GM19438 (cell line): ENCODE measurements around the gene CHTF18.

ENCODE experiments used
- ATAC-seq: cut with Tn5 transposase; IDR thresholded peaks from one replicate; pipeline ENCODE4 v1.9.1; 2021; ENCODE audit warnings: low read depth; ENCODE audit not compliant: unreplicated experiment

Gene CHTF18

DNA sequence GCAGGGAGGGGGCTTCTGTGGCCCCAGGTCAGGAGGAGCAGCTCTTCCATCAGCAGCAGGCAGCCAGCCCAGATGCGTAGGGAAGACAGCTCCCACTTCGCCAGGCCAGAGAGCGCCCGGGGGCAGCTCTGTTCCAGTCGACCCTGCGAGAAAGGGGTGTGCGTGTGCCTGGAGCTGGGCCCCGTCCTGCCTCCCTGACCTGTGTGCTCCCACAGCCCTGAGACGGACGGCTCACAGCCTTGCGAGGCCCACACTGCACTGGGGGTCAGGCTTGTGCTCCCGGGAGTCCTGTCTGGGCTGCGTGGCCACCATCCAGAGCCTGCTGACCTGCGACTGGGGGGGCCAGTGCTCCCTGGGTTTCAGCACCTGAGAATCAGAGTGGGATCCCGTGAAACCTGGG is 28.4 kb upstream of the CHTF18 start:
- ATAC-seq = no peak

DNA sequence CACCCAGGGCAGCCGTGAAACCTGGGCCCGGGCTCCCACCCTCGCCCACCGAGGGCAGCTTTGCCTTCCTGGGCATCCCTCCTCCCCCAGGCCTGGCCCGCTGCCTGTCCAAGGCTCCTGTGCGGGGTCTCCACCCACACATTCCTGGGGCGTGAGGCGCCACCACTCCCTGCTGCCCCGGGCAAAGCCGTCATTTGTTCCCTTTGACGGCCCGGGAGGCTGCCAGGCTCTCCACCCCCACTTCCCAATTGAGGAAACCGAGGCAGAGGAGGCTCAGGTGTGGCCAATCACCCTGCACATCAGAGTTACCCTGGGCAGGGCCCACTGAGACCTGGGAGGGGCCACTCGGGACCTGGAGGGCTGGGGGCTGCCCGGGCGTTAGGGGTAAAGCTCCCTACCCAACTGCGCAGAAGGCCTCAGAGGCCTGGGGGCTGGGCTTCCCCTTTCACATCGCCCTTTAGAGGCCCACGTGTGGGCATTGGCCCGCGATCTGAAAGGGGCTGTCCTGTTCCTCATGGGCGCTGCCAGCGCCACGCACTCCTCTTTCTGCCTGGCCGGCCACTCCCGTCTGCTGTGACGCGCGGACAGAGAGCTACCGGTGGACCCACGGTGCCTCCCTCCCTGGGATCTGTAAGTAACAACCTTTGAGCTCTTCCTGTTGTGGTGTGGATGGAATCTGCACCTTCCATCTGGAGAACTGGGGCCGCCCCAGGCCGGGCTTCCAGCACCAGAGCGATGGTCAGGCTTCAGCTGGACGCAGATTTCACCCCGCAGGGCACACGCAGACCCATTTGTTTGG is 27.7 kb upstream of the CHTF18 start, which contains the start of gene MSLN:
TSS of gene MSLN (plus strand) at position 190 of the 799 bp plus-strand sequence. CDS start 1,947 bp downstream, outside the sequence.
- no peak for ATAC-seq

DNA sequence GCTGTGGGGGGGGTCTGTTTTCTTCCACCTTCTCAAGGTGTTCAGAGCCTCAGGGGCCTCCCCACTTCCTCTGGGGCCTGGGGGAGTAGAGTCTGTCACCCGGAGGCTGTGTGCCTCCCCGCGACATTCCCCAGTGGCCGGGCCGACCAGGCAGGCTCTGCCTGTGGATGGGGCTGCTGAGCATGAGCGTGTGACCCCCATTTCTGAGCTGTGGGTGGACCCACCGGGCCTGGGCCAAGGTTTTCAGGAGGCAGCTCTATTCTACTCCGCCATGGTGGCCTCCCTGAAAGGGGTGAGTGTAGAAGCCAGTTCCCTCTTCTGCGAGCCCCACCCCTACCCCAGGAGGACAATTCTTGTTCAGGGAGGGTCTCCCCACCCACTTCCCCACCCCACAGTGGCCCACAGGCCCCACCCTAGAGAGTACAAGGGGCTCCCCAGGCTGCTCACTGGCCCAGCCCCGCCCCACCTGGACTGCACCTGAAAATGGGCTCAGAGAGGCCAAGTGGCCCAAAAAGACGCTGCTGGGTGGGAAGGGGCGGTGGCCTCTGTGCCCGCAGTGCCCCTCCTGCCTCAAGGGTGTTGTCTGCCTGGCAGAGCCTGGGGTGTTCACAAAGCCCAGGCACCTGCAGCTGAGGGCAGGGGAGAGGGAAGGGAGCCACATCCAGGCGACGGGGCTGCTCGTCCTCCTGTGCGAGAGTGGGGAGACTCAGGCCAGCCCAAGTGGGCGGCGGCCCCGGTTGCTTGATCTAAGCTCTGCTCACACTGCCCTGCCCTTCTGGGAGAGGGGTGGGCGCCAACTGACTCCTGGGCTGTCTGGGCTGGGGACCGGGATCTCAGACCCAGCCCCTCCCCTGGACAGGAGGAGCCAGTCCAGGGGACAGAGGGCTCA is 26.6 kb upstream of the CHTF18 start:
- no peak for ATAC-seq

DNA sequence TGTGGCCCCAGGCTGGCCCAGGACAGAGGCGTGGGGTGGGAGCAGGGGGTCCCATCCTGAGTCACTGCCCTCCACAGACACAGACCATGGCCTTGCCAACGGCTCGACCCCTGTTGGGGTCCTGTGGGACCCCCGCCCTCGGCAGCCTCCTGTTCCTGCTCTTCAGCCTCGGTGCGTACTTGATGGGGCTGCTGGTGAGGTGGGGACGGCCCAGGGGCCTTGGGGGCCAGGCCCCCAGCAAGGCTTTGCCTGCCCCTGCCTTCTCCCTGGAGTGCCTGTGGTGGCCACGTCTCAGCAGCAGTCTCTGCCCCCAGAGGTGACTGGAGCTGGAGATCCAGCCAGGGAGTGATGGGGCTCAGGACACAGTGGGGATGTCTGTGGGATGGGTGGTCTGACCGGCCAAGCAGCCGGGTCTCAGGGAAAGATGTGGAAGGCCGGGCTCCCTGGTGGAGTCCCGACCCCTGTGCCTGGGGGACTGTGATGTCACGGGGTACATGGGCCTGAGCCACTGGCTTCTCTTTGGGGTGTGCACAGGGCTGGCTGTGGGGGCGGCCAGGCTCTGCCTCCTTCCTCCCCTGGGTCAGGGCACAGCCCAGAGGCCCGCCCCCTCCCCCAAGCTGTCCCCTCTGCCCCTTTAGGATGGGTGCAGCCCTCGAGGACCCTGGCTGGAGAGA is 25.7 kb upstream of the CHTF18 start:
- ATAC-seq = no peak

DNA sequence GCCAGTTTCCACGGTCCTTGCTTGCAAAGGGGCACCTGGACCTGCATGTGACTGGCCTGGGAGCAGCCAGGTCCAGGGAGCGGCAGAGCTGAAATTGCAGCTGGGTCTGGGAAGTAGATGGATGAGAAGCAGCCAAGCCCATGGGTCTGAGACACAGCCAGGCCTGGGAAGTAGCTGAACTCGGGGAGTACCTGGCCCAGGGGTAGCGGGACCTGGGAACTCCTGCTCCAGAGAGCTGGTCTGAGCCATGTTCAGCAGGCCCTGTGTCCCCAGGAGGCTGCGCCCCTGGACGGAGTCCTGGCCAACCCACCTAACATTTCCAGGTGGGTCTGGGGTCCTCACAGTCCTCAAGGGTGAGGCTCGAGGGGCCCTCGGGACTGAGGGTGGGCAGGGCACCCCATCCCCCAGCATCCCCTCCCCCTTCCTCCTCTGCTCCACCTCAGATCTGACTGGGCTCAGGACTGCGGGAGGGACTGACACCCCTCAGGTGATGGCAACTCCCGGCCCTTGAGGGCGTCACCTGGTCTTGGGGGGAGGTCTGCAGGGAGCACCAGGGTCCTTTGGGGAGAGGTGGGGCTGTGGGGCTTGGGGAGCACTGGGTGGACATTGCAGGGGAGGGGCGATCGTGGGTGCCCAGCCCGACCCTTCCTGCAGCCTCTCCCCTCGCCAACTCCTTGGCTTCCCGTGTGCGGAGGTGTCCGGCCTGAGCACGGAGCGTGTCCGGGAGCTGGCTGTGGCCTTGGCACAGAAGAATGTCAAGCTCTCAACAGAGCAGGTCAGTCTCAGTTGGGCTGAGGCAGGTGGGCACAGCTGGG is 24.8 kb upstream of the CHTF18 start:
- no peak for ATAC-seq

DNA sequence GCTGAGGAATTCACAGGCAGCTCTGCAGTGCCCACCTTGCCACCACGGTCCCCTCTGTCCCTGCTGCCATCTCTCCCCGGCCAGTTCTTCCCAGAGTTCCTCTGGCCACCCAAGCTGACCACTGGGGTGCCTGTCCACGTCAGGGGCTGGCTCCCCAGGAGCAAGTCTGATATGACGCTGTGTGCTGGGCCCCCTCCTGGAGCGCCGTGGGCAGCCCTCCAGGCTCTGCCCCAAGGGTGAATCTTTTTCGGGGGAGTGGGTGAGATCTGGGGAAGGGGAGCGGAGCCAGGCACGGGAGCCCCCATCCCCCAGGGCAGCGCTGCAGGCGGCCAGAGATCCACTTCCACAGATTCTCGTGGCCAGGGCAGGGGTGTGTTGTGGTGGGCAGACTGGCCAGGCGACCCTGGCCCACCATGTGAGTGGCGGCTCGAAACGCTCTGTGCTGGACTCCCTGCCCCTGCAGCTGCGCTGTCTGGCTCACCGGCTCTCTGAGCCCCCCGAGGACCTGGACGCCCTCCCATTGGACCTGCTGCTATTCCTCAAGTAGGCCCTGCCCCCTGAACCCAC is 24.2 kb upstream of the CHTF18 start:
- ATAC-seq = no peak

DNA sequence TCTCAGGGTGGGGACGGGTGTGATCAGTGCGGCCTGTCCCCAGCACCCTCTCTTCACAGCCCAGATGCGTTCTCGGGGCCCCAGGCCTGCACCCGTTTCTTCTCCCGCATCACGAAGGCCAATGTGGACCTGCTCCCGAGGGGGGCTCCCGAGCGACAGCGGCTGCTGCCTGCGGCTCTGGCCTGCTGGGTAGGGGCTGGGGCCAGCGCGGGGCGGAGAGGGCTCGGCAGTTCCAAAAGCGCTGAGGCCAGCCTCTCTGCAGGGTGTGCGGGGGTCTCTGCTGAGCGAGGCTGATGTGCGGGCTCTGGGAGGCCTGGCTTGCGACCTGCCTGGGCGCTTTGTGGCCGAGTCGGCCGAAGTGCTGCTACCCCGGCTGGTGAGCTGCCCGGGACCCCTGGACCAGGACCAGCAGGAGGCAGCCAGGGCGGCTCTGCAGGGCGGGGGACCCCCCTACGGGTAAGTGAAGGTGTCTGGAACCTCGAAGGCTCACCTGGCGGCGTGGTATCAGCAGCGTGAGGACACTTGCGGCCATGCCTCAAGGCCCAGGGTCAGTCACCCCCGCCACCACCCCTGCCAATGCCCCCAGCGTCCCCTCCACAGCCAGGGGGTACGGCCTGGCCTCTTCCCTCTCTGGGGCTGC is 23.5 kb upstream of the CHTF18 start:
- ATAC-seq = no peak

DNA sequence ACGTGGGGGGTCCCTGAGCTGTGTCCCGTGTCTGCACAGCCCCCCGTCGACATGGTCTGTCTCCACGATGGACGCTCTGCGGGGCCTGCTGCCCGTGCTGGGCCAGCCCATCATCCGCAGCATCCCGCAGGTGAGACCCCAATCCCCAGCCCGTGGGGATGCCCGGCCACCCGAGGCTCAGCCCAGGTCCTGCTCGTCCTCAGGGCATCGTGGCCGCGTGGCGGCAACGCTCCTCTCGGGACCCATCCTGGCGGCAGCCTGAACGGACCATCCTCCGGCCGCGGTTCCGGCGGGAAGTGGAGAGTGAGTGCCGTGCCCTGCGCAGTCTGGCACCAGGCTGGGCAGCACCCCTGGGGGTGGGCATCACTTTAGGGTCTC is 22.9 kb upstream of the CHTF18 start:
- no peak for ATAC-seq

DNA sequence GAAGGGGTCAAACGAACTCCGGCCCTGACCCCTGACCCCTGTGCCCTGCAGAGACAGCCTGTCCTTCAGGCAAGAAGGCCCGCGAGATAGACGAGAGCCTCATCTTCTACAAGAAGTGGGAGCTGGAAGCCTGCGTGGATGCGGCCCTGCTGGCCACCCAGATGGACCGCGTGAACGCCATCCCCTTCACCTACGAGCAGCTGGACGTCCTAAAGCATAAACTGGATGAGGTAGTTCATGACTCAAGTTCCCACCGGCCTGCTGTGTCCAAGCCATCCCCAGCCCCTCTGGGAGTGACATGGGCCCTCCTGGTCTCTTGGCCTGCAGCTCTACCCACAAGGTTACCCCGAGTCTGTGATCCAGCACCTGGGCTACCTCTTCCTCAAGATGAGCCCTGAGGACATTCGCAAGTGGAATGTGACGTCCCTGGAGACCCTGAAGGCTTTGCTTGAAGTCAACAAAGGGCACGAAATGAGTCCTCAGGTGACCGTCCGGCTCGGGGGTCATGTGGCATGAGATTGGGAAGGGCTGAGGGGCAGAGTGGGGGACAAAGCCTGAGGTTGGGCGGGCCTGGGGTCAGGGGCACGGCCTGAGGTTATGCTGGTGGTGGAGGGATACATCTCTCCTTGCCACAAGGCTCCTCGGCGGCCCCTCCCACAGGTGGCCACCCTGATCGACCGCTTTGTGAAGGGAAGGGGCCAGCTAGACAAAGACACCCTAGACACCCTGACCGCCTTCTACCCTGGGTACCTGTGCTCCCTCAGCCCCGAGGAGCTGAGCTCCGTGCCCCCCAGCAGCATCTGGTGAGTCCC is 22.2 kb upstream of the CHTF18 start:
- no peak for ATAC-seq

DNA sequence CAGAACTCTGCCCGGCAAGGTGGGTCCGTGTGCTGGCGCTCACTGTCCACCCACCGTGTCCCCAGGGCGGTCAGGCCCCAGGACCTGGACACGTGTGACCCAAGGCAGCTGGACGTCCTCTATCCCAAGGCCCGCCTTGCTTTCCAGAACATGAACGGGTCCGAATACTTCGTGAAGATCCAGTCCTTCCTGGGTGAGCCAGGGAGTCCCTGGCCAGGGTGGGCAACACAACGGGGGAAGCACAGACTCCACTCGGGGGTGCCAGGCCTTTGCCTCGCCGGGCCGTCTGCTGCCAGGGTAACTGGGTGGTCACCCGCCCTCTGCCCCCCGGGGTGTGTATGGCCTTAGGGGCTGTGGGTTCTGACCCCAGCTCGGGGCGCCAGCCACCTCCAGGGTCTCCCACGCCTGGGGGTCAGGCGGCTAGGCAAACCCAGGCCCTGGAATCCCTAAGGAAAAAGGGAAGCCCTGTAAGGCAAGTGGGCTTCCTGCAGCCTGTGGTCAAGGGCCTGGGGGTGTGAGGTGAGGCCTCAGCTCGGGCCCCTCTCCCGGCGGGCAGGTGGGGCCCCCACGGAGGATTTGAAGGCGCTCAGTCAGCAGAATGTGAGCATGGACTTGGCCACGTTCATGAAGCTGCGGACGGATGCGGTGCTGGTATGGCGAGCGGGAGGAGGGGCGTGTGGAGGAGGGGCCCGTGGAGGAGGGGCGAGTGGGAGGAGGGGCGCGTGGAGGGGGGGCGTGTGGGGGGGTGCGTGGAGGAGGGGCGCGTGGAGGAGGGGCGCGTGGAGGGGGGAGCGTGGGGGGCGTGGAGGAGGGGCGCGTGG is 21.4 kb upstream of the CHTF18 start:
- ATAC-seq = no peak

DNA sequence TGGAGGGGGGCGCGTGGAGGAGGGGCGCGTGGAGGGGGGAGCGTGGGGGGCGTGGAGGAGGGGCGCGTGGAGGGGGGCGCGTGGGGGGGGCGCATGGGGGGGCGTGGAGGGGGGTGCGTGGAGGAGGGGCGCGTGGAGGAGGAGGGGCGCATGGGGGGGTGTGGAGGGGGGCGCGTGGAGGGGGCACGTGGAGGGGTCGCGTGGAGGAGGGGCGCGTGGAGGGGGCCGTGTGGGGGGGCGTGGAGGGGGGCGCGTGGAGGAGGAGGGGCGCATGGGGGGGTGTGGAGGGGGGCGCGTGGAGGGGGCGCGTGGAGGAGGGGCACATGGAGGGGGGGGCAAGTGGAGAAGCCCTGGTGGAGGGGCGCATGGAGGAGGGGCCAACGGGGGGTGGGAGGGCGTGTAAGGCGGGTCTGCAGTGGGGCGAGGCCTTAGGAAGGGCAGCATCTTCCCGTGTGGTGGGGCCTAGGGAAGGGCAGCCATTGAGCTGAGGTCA is 20.6 kb upstream of the CHTF18 start:
- no peak for ATAC-seq

DNA sequence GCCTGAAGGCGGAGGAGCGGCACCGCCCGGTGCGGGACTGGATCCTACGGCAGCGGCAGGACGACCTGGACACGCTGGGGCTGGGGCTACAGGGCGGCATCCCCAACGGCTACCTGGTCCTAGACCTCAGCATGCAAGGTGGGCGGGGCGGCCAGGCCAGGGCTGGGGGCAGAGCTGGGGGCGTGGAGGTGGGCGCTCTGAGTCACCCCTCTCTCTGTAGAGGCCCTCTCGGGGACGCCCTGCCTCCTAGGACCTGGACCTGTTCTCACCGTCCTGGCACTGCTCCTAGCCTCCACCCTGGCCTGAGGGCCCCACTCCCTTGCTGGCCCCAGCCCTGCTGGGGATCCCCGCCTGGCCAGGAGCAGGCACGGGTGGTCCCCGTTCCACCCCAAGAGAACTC is 20.0 kb upstream of the CHTF18 start:
- no peak for ATAC-seq

DNA sequence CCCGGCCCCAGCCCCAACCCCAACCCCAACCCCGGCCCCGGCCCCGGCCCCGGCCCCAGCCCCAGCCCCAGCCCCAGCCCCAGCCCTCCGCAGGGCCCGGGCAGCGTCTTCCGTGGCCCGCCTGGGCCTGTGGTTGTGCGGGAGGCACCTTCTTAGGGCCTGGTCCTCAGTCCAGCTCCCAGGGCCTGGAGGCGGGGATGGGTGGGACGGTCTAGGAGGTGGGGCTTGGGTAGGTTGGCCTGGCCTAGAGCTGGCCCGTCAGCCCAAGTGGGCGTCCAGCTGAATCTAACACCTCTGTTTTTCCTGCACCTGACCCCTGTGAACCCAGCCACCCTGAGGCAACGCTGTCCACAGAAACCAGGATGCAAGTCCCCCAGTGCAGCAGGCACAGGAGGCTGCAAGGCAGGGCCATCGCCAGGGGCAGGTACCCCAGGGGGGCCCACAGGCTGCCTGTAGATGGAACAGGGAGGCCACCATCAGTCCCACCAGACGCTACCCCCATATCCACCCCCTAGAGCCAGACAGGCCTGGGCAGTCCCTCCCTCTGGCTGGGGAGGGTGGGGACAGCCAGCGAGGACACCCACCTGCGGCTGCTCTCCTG is 19.1 kb upstream of the CHTF18 start:
- ATAC-seq = no peak

DNA sequence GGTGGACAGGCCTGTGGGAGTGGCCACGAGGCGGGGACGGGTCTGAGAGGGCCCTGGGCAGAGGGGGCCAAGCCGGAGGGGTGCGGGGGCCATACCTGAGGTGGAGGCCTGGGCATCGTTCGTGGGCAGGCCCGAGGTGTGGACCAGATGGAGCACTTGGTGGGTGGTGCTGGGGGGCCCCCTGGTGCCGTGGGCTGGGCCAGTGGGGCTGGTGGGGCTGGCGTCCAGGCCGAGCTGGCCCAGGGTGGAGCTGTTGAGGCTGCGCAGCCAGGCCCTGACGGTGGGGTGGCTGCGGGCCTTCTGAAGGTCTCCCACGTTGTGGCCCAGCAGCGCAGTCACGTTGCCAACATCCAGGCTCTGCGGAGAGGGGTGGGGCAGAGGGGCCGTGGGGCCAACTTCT is 18.5 kb upstream of the CHTF18 start:
- ATAC-seq = no peak

DNA sequence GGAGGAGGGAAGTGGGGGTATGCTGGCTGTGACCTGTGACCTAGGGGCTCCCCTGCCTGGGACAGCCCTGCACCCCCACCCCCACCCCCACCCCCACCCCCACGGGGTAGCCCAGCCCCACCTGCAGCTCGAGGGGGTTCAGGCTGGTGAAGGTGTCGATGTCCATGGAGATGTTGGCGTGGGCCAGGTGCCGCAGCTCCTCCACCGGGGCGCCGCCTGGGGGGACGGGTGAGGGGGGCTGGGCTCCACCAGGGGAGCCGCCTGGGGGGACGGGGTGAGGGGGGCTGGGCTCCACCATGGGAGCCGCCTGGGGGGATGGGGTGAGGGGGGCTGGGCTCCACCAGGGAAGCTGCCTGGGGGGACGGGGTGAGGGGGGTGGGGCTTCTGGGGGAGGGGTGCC is 18.0 kb upstream of the CHTF18 start:
- ATAC-seq = no peak

DNA sequence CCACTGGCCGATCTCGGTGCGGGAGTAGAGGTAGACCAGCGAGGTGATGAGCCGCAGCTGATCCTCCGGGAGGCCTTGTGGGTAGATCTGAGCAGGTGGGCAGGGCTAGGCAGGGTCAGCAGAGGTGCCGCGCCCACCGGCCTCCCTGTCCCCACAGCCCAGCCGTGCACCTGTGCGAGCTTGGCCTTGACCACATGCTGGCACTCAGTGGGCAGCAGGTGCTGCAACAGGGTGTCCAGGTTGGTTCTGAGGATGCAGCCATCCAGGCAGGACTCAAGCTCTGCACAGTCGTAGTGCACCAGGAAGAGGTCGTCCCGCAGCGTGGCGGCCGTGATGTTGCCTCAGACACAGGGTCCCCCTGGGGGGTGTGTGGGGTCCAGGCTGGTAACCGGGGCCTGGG is 15.5 kb upstream of the CHTF18 start:
- no peak for ATAC-seq
